Fibroblast of gingiva (primary cell): ENCODE measurements around the gene JPH4.
A peak's percentile ranks its signal among the peaks of the same experiment; 100 is the strongest.

Experiments
- DNase-seq: peaks from one replicate; pipeline ENCODE4 v3.0.0-alpha.2; 2011; ENCODE audit warnings: low read depth

The JPH4 gene

DNA sequence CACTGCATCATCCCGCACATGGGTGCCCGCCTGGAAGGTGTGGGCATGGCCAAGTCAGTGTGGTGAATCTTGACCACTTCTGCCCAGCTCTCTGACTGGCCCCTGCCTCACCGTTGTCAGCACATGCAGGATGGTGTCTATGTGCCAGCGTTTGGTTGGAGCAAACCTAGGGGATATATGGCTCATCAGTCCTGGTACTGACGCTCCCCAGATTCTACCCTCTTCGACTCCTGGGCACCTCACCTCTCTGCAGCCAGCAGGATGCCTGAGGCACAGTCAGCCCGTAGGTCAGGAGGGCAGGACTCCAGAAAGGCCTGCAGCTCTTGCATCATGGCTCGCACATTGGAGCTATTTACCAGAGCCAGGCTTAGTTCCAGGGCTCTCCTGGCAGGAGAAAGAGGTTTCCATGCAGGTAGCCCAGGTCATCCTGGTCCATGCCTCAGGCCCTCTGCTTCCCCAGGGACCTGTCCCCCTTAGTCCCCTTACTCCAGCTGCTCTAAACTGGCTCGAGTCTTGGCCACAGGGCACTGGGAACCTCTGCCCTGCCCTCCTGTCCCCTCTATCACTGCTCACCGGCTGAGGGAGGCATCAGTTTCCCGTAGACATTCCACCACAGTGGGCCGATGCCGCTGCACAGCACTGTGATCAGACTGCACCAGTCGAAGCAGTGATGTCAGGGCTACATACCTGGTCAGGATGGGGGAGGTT lies 15.0 kb downstream of the JPH4 start:
- DNase-seq: no peak

DNA sequence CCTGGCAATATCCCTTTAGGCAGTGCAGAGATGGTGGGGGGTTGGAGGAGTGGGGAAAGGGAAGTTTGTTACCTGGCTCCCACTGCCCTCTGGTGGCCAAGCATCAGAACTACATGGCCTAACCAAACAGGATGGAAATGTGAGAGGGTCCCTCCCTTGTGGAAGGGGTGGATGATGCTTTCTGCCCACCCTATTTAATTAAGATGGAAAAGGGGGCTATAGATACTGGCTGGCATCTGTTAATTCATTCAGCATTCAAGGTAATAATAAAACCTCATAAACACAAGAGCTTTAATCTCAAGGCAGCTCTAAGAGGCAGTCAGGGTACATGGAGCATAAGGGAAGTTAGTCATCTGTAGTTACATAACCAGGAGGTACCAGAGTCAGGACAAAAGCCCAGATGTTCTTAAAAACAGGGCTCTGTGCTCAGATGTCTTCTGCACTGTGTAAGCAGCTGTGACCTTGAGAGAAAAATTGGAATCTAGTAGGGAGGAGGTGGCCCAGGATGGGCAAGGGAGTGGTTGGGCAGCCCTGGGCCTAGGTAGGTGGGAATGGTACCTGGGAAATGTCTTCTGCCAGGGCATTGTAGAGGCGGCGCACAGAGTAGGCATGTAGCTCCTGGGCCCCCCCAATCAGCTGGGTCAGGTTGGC lies 15.6 kb downstream of the JPH4 start:
- peak; percentile 15 for DNase-seq

- no peak for DNase-seq
Measured at GRCh38 chr14:23561873-23562821, 16.4 kb downstream of the JPH4 start.

DNA sequence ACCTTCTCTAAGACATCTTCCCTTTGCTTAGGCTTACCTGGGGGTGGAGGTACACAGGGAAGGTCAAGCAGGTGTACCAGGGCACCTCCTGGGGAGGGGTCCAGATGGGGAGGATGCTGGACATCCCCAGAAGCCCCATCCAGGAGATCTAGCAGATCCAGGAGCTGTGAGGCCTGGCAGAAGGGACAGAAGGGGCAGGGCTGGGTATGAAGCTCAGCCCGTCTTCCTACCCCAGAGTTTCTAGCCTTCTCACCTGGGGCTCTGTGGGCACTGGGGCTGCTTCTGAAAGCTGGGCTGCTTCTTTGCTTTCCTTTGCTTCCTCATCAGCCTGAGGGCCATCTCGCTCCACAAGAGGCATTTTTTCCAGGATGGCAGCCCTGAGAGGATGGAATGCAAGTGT lies 17.3 kb downstream of the JPH4 start:
- no peak for DNase-seq

DNA sequence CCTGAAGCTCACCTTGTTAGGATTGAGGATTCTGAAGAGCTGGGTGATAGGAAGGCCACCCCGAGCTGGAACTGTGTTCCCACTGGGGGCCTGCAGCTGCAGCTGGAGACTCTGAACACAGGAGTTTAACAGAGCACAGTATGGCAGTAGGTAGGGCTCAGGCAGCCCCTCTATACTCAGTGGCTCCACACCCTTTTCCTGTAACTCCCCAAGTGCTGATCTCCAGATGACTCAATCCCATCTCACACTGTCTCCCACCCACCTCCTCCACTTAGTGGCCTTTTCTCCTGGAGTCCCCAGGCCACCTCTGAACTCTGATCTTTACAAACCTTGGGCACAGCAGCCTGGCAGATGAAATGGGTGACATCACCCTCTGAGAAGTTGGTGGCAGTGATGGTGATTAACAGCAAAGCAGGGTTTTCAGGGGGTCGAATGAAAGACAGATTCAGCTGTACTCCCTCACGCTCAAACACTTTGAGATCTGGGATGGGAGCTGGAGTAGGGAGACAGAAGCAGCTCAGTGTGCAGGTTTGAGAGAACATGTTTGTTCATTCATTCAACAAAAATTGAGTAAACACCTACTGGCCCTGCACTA lies 18.6 kb downstream of the JPH4 start:
- no peak for DNase-seq

- DNase-seq: peak; percentile 40
Measured at GRCh38 chr14:23559010-23559925, 19.3 kb downstream of the JPH4 start.

DNA sequence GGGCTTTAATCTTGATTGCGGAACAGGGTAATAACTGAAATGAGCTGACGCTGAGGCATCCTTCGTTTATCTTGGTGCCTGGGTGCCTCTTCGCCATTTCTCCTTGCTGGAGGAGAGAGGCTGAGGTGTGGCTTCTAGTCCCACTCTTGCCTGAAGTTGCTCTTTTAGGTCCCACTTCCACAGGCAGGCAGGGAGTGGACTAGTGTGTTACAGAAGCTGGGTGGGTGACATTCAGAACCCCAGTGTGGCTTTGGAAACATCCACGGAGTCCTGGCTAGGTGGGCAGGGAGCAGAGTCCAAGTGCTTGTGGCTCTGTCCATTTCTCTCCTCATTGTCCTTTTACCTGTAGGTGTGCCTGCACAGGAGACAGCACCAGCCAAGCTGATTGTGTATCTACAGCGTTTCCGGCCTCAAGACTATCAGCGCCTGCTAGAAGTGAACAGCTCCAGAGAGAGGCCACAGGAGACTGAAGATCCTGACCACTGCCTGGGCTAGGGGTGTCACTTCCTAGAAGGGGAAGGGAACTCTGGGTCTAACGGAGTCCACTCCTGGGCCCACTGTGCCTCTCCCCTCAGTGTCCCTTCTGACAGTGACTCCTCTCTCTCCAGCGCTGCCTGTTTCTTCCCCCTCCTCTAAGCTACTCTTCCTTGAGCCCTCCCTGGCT lies 20.1 kb downstream of the JPH4 start:
- DNase-seq: no peak

DNA sequence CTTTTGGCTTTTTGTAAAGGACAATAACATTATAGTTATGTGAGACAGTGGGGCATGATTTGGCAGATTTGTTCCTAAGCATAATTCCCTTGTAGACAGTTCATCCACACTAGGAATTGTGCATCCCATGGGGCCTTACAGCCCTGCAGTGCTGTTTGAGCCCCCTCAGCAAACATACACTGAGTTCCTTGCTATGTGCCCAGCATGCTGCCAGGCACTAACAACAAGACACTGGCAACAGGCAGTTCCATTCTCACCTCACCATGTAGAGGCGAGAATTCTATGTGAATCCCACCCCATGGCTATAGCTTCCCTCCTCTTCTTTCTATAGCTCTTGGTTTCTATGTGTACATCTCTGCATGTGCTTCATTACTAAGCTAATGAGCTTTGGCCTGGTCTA lies 20.6 kb downstream of the JPH4 start:
- DNase-seq: no peak

- no peak for DNase-seq
Measured at GRCh38 chr14:23557521-23557920, 21.1 kb downstream of the JPH4 start.

GRCh38 chr14:23556700-23557440 lies 21.7 kb downstream of the JPH4 start:
- DNase-seq: no peak

GRCh38 chr14:23555882-23556699 lies 22.5 kb downstream of the JPH4 start, which contains the start of gene THTPA:
Gene THTPA, plus strand, starts transcription at chr14:23556271. Its CDS starts 487 bp downstream, at chr14:23556758.
- DNase-seq: peak; percentile 83

DNA sequence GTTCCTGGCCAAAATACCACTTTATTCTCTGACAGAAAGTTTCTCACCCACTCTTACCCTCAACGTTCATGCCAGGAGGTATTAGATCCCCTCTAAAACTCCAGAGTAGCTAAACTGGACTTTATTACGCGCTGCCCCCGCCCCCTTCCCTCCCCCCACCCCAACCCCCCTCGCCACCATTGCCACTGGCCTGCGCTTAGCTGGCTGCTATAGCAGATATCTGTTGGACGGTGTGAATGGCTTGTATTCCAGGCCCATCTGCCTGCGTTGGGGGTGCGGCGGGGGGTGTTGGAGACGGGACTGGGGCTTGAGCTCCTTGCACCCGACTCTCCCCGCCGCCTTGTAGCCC lies 23.1 kb downstream of the JPH4 start:
- DNase-seq: no peak

GRCh38 chr14:23551266-23552028 lies 27.1 kb downstream of the JPH4 start, which contains the start of gene ZFHX2:
Gene ZFHX2, minus strand, starts transcription at chr14:23551765. Its CDS starts 16,440 bp downstream, at chr14:23535325.
- DNase-seq: no peak

- DNase-seq: no peak
Measured at GRCh38 chr14:23550812-23551265, 27.8 kb downstream of the JPH4 start.

DNA sequence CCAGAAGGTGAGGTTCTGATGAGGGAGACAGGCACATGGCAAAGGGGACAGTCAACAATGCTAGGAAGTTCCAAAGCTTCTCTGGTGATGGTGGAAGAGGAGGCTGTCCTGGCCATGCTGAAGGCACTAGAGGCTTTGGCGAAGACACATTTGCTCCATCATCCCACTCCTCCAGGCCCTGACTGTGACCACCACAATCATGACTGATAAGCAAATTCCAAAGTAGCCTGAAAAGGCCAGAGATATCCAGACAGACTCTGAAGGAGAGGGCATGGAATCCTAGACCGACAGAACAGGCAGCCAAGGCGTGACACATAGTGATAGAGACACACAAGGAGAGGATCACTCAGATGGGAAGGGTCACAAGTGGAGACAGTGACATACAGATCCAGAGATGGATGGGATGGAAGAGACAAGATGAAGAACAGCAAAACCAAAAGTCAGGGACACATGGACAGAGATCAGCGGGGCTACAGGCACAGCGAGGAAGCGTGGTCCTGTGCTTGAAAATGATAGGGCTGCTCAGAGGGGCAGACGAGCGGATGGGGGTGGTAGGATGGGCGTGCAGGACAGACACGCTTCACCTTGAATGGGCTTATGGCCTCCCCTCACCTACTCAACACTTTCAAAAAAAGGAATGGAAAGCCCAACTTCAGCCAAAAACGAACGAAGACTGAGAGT lies 28.3 kb downstream of the JPH4 start:
- DNase-seq: no peak

DNA sequence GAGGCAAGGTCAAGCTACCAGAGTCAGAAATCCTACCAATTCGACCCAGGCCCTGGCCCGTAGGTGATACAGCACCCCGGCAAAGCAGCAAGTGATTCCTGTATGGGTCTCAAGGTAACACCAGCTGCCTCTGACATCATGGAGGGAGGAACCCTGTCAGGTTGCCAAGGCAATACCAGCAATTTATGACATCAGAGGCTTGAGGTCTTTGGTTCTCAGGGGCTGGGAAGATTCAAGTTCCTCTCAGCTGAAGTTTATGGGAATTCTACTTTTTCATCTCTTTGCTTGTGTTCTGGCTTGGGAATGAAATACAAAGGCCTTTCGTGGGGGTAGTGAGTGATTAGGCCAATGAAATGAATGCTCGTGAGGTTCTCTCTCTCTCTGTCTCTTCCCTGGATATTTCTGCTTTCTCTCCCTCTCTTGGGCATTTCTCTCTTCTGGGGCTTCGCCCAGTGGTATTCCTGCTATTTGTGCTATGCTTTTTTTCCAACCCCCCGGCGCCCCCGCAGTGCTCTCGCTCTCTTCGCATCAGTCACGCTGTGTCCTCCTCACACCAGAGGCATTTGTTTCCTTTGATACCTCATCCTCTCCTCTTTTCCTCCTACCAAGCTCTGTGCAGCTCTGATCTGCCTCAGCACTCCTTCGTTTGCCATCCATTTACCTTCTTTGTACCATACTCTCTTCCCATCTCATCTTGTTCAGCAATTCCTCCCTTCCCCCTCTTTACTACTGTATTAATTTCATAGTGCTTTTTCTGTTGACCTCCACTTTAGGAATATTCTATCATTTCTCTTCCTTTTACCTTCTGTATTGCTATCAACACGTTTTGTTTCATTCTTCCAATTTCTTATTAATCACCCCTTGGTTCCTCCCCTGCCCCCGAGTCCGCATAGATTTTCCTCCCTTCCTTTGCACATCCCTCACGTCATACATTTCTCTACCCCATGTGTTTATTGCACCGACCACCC lies 30.0 kb downstream of the JPH4 start:
- no peak for DNase-seq
